HepG2 (cell line): Measurements from ENCODE around the gene SETSIP. TPM values are rescaled to one million over a fixed set of nuclear protein-coding genes. Genes with fewer than 3 reads are reported as not detected.

ENCODE experiments used
- ATAC-seq: fragments of 200-7000 bp; cut with Tn5 transposase; 3 replicates; pipeline ENCODE4 v1.9.1; 2020; ENCODE audit warnings: mild to moderate bottlenecking, moderate library complexity
- BruUV-seq: library from RNA; stranded (reverse); fragments of 400-500 nt; replicated peaks from 2 replicates; lab custom pipeline; 2021; lab: Mats Ljungman, UMichigan
- CTCF ChIA-PET: fragments of 300-600 bp; formaldehyde crosslinking; extraction: SDS; loops from one replicate; lab custom pipeline; 2021; ENCODE audit warnings: low total read pairs, inconsistent platforms, low intra/inter-chr PET ratio; lab: Yijun Ruan, JAX
- POLR2A ChIA-PET: fragments of 350-600 bp; sonication (Branson Sonifier 250); formaldehyde crosslinking; loops from one replicate; lab custom pipeline; 2020; ENCODE audit warnings: antibody characterized with exemption, inconsistent platforms; lab: Yijun Ruan, JAX
- DNase-seq: peaks from one replicate; pipeline ENCODE4 v3.0.0-alpha.2; 2015; ENCODE audit warnings: low spot score
- FAIRE-seq: peaks from 3 replicates; lab custom pipeline; 2011; peaks lifted over from hg19 to GRCh38; lab: Jason Lieb, UNC
- H2AFZ ChIP-seq: one replicate; pipeline ENCODE4 v1.6.1; 2011; ENCODE audit warnings: low read length, inconsistent platforms
- H3K27ac ChIP-seq: fragments of 300-600 bp; 3 replicates; pipeline ENCODE4 v1.8.0; 2011; ENCODE audit warnings: mixed run types, mild to moderate bottlenecking, mixed read lengths, low read length, inconsistent platforms; ENCODE audit not compliant: insufficient read depth; ENCODE audit errors: extremely low read length
- H3K27me3 ChIP-seq, 2 experiments: fragments of 200-600 bp in 1 of 2; 2 replicates in 1 of 2; 3 replicates in 1 of 2; pipeline versions ENCODE4 v1.6.0 to v1.8.0; 2011; ENCODE audit warnings: low read length in 2 of 2, mild to moderate bottlenecking in 2 of 2, moderate library complexity in 2 of 2, inconsistent platforms in 1 of 2; ENCODE audit not compliant: insufficient read depth in 2 of 2, control insufficient read depth in 1 of 2
- H3K36me3 ChIP-seq, 2 experiments: fragments of 200-600 bp in 1 of 2; replicated peaks in 1 of 2; 2 replicates in 1 of 2; 3 replicates in 1 of 2; pipeline versions ENCODE4 v1.5.1 to v1.8.0; 2011; ENCODE audit warnings: low read length in 2 of 2, inconsistent platforms in 1 of 2; ENCODE audit not compliant: insufficient read depth in 2 of 2, control insufficient read depth in 1 of 2
- H3K4me1 ChIP-seq: 2 replicates; pipeline ENCODE4 v1.5.1; 2012; ENCODE audit warnings: low read length, inconsistent platforms; ENCODE audit not compliant: insufficient read depth
- H3K4me2 ChIP-seq: 2 replicates; pipeline ENCODE4 v1.6.0; 2011; ENCODE audit warnings: low read depth, low read length, inconsistent platforms
- H3K4me3 ChIP-seq, 3 experiments: fragments of 200-600 bp in 1 of 3; sonication (generic), shearing (Covaris generic) in 1 of 3; replicated peaks in 1 of 3; 2 replicates each; pipeline ENCODE4 v1.5.1; 2011 to 2016; ENCODE audit warnings: low read length in 3 of 3, inconsistent platforms in 2 of 3, low read depth in 2 of 3, mild to moderate bottlenecking in 2 of 3, control low read depth in 1 of 3, mixed read lengths in 1 of 3; ENCODE audit not compliant: insufficient read depth in 1 of 3
- H3K79me2 ChIP-seq: one replicate; pipeline ENCODE4 v1.6.1; 2011; ENCODE audit warnings: low read length, inconsistent platforms; ENCODE audit not compliant: insufficient read depth
- H3K9ac ChIP-seq: 2 replicates; pipeline ENCODE4 v1.6.0; 2011; ENCODE audit warnings: mild to moderate bottlenecking, low read depth, low read length, inconsistent platforms; ENCODE audit not compliant: insufficient read depth
- H3K9me3 ChIP-seq: 2 replicates; pipeline ENCODE4 v1.5.1; 2012; ENCODE audit warnings: mild to moderate bottlenecking, low read length
- H4K20me1 ChIP-seq: 2 replicates; pipeline ENCODE4 v1.6.0; 2011; ENCODE audit warnings: inconsistent platforms, mild to moderate bottlenecking, low read length, moderate library complexity; ENCODE audit not compliant: insufficient read depth
- CCDC6 ChIP-seq: sonication (generic); formaldehyde crosslinking; IDR thresholded peaks from 2 replicates; pipeline ENCODE4 v1.8.1; 2022; ENCODE audit warnings: mild to moderate bottlenecking, missing genetic modification reagents, moderate library complexity
- GABPB1 ChIP-seq: IDR thresholded peaks from 2 replicates; pipeline ENCODE4 v1.6.1; 2016; ENCODE audit warnings: mild to moderate bottlenecking, missing genetic modification reagents, moderate library complexity, missing compliant biosample characterization
- GLI4 ChIP-seq: sonication (generic); formaldehyde crosslinking; IDR thresholded peaks from 2 replicates; pipeline ENCODE4 v1.5.1; 2020; ENCODE audit warnings: missing genetic modification reagents, mild to moderate bottlenecking, moderate library complexity, borderline replicate concordance
- NFE2L2 ChIP-seq: fragments of 150-350 bp; IDR thresholded peaks from 2 replicates; pipeline ENCODE4 v1.6.1; 2014; ENCODE audit warnings: low read length
- NR2F1 ChIP-seq, 2 experiments: fragments of 450-650 bp in 1 of 2; formaldehyde crosslinking in 1 of 2; IDR thresholded peaks; 2 replicates each; pipeline versions ENCODE4 v1.5.0 to v1.6.1; 2016 to 2020; ENCODE audit warnings: mild to moderate bottlenecking in 1 of 2, missing compliant biosample characterization in 1 of 2, missing genetic modification reagents in 1 of 2, moderate library complexity in 1 of 2
- RORA ChIP-seq: sonication (generic); formaldehyde crosslinking; IDR thresholded peaks from 2 replicates; pipeline ENCODE4 v1.5.0; 2020; ENCODE audit warnings: mild to moderate bottlenecking, missing genetic modification reagents, moderate library complexity
- ZNF160 ChIP-seq: sonication (generic); formaldehyde crosslinking; IDR thresholded peaks from 2 replicates; pipeline ENCODE4 v1.8.0; 2022; ENCODE audit warnings: mild to moderate bottlenecking, inconsistent platforms, missing genetic modification reagents
- ZNF282 ChIP-seq: fragments of 450-650 bp; IDR thresholded peaks from 2 replicates; pipeline ENCODE4 v1.6.1; 2018; ENCODE audit not compliant: partially characterized antibody
- ZNF775 ChIP-seq: sonication (generic); formaldehyde crosslinking; IDR thresholded peaks from 2 replicates; pipeline ENCODE4 v1.4.0; 2020; ENCODE audit warnings: missing genetic modification reagents, mild to moderate bottlenecking, moderate library complexity, borderline replicate concordance
- ZNF839 ChIP-seq: sonication (generic); formaldehyde crosslinking; IDR thresholded peaks from 2 replicates; pipeline ENCODE4 v1.4.0; 2020; ENCODE audit warnings: missing genetic modification reagents, mild to moderate bottlenecking, borderline replicate concordance
- WGBS: methylation state at CpG from one replicate; pipeline ENCODE4 v1.1.6; 2017; ENCODE audit warnings: low lambda C conversion rate; 5-methylcytosine and 5-hydroxymethylcytosine counted together
- in situ Hi-C: cut with HindIII; loops from 2 replicates; pipeline ENCODE4 v1.10.0; 2017; ENCODE audit warnings: low pct_unique_long_range_greater_than_20kb; ENCODE audit not compliant: extremely low pct_ligation_motif_present
- intact Hi-C: fragments of 100-400 bp; cut with micrococcal nuclease; formaldehyde crosslinking; loops from one replicate; pipeline ENCODE4 v1.10.0; 2022; ENCODE audit not compliant: unreplicated experiment
- polyA plus RNA-seq, 8 experiments: library from polyadenylated mRNA; depleted of rRNA in 3 of 8; stranded (reverse) in 7 of 8; unstranded in 1 of 8; fragments of >200 nt; fragmentation: Illumina TruSeq in 4 of 8; extraction: Trizol in 4 of 8; gene quantifications; 2 replicates each; pipeline versions ENCODE4 v1.2.1 to v1.2.3, GENCODE V29; 2011 to 2016; ENCODE audit warnings: low read depth in 4 of 8, missing spikeins in 1 of 8, mixed read lengths in 1 of 8; ENCODE audit not compliant: insufficient read depth in 1 of 8
- total RNA-seq, 5 experiments: library from RNA; depleted of rRNA; stranded (reverse); fragments of >200 nt; fragmentation: Illumina TruSeq; extraction: Trizol; gene quantifications; 2 replicates each; pipeline ENCODE4 v1.2.3, GENCODE V29; 2016; ENCODE audit warnings: low read depth in 1 of 5
- TF ChIP-seq, protein P1 (sequence below): sonication (generic); formaldehyde crosslinking; IDR thresholded peaks from 2 replicates; pipeline ENCODE4 v1.8.0; 2022; ENCODE audit warnings: mild to moderate bottlenecking, missing genetic modification reagents; ENCODE audit not compliant: insufficient replicate concordance
- TF ChIP-seq, protein P2 (sequence below): sonication (generic); formaldehyde crosslinking; IDR thresholded peaks from 2 replicates; pipeline ENCODE4 v1.4.0; 2020; ENCODE audit warnings: low read depth, mild to moderate bottlenecking, missing genetic modification reagents
- TF ChIP-seq, protein P3 (sequence below): sonication (generic); formaldehyde crosslinking; IDR thresholded peaks from 2 replicates; pipeline ENCODE4 v1.4.0; 2020; ENCODE audit warnings: missing genetic modification reagents

SETSIP gene
- total and polyA plus RNA-seq, 2 of the 13 experiments (the other 11 are each of a cell fraction or from before 2014, with no cell fraction given): not detected

DNA sequence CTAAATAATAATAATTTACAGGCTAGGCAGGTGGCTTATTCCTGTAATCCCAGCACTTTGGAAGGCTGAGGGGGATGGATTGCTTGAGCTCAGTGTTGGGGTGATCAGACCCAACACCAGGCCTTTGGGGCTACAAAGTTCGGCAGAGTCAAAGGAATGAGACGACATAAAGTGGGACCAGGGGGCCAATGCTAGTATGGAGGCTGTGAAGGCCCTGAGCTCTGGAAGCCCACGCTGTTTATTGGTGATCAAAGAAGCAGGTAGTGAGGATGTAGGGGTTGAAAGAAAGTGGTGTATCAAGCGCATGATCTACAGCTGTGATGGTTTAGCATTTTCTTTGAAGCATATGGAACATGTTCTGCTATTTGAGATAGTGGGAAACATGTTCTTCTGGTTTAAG lies 10.5 kb upstream of the SETSIP start:
- TF ChIP-seq ZNF775 (CRISPR knock-in tag) (no peak), CCDC6 (CRISPR knock-in tag) (no peak), NFE2L2 (no peak), ZNF282 (no peak), GABPB1 (CRISPR knock-in tag) (no peak), ZNF160 (CRISPR knock-in tag) (no peak), NR2F1 (CRISPR knock-in tag; IDR thresholded peaks at IDR 0.05) (no peak), GLI4 (CRISPR knock-in tag) (no peak), RORA (no peak), ZNF839 (CRISPR knock-in tag) (no peak)
- TF ChIP-seq, protein P1, sequence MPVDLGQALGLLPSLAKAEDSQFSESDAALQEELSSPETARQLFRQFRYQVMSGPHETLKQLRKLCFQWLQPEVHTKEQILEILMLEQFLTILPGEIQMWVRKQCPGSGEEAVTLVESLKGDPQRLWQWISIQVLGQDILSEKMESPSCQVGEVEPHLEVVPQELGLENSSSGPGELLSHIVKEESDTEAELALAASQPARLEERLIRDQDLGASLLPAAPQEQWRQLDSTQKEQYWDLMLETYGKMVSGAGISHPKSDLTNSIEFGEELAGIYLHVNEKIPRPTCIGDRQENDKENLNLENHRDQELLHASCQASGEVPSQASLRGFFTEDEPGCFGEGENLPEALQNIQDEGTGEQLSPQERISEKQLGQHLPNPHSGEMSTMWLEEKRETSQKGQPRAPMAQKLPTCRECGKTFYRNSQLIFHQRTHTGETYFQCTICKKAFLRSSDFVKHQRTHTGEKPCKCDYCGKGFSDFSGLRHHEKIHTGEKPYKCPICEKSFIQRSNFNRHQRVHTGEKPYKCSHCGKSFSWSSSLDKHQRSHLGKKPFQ: no peak
- TF ChIP-seq, protein P2, sequence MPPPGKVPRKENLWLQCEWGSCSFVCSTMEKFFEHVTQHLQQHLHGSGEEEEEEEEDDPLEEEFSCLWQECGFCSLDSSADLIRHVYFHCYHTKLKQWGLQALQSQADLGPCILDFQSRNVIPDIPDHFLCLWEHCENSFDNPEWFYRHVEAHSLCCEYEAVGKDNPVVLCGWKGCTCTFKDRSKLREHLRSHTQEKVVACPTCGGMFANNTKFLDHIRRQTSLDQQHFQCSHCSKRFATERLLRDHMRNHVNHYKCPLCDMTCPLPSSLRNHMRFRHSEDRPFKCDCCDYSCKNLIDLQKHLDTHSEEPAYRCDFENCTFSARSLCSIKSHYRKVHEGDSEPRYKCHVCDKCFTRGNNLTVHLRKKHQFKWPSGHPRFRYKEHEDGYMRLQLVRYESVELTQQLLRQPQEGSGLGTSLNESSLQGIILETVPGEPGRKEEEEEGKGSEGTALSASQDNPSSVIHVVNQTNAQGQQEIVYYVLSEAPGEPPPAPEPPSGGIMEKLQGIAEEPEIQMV (CRISPR knock-in tag): no peak
- TF ChIP-seq, protein P3, sequence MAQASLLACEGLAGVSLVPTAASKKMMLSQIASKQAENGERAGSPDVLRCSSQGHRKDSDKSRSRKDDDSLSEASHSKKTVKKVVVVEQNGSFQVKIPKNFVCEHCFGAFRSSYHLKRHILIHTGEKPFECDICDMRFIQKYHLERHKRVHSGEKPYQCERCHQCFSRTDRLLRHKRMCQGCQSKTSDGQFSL (CRISPR knock-in tag): no peak
- H3K4me2 ChIP-seq: no peak overlapping the region
- H3K4me3 ChIP-seq: no peak overlapping the region
- intact Hi-C loops: no loop called here
- H3K79me2 ChIP-seq: no peaks in the 10 kb centered on the region
- 64% methylated on average over 4 of the region's 4 CpGs for WGBS
- H3K27me3 ChIP-seq: no peaks in the 10 kb centered on the region; a peak in 1 of 5 replicates
- in situ Hi-C loops: loop anchor here (10.0 kb wide), 1 partner anchor 59 kb away; no protein-coding TSS in a partner anchor
- 0 out of 2 replicates have a peak, but pooled peaks cover 12% of the 10 kb centered on the region for H3K4me1 ChIP-seq
- no peaks in the 10 kb centered on the region for H4K20me1 ChIP-seq
- BruUV-seq: no TSS peak
- POLR2A ChIA-PET: no interaction called here
- H3K36me3 ChIP-seq: no peaks in the 10 kb centered on the region
- FAIRE-seq (no peak), DNase-seq (no peak), ATAC-seq (no peak)
- H3K9me3 ChIP-seq: no peaks in the 10 kb centered on the region
- CTCF ChIA-PET: no interaction called here
- no peak overlapping the region for H3K27ac ChIP-seq
- H2AFZ ChIP-seq: no peak overlapping the region
- no peak overlapping the region for H3K9ac ChIP-seq
